ENCODE measurements around the gene CEP120. TPM values are rescaled to one million over a fixed set of nuclear protein-coding genes. Genes with fewer than 3 reads are reported as not detected.

CEP120 gene
- total and polyA plus RNA-seq, 2 experiments from 2014 or later, result 7.5 to 16.4 TPM

GRCh38 chr5:123387313-123387712 lies 35.9 kb downstream of the CEP120 start:
- H3K4me1 ChIP-seq (ENCODE audit: insufficient read depth), result no peaks in the 10 kb centered on the region
- peaks cover 38% of the 10 kb centered on the region for H3K36me3 ChIP-seq (ENCODE audit: low read depth)
- H3K79me2 ChIP-seq (ENCODE audit: insufficient read depth), result no peaks in the 10 kb centered on the region
- in situ Hi-C loops (cut with MboI), result no loop called here
- H3F3A ChIP-seq (ENCODE audit: insufficient read depth), result no peaks in the 10 kb centered on the region
- H3K27me3 ChIP-seq (replicated peaks; ENCODE audit: insufficient read depth), result no peaks in the 10 kb centered on the region
- no peaks in the 10 kb centered on the region for H3K9me3 ChIP-seq (ENCODE audit: low read depth)
- DNase-seq, result no peak
- 95 to 99% methylated on average over 3 of the region's 3 CpGs for WGBS, 2 experiments (ENCODE audit: low coverage in 1 of 2, low lambda C conversion rate in 2 of 2, missing lambda C conversion rate in 2 of 2)
- no peak for TF ChIP-seq EZH2 (IDR thresholded peaks at IDR 0.05; ENCODE audit: insufficient read depth, poor library complexity, severe bottlenecking)
- no peak for TF ChIP-seq EZH2phosphoT487 (IDR thresholded peaks at IDR 0.05; ENCODE audit: insufficient read depth, low read depth)
- no peak overlapping the region for H3K27ac ChIP-seq
- no peak overlapping the region for H3K9ac ChIP-seq
- no peak overlapping the region for H2AFZ ChIP-seq
- H3K4me2 ChIP-seq (ENCODE audit: unreplicated experiment), result no peak overlapping the region
- H3K4me3 ChIP-seq, result no peak overlapping the region
- H3K9me2 ChIP-seq (ENCODE audit: insufficient read depth), result no peaks in the 10 kb centered on the region
- H4K20me1 ChIP-seq (ENCODE audit: insufficient read depth), result no peaks in the 10 kb centered on the region

GRCh38 chr5:123382252-123382651 lies 41.0 kb downstream of the CEP120 start:
- H3K27ac ChIP-seq, result no peak overlapping the region
- H2AFZ ChIP-seq, result no peak overlapping the region
- WGBS, 2 experiments (ENCODE audit: low coverage in 1 of 2, low lambda C conversion rate in 2 of 2, missing lambda C conversion rate in 2 of 2), result 89 to 100% methylated on average over 1 of the region's 1 CpG
- no peaks in the 10 kb centered on the region for H3K9me3 ChIP-seq (ENCODE audit: low read depth)
- H3K27me3 ChIP-seq (replicated peaks; ENCODE audit: insufficient read depth), result no peaks in the 10 kb centered on the region
- no peaks in the 10 kb centered on the region for H3F3A ChIP-seq (ENCODE audit: insufficient read depth)
- H3K4me3 ChIP-seq, result no peak overlapping the region
- H3K9ac ChIP-seq, result no peak overlapping the region
- no peaks in the 10 kb centered on the region for H4K20me1 ChIP-seq (ENCODE audit: insufficient read depth)
- TF ChIP-seq EZH2phosphoT487 (IDR thresholded peaks at IDR 0.05; ENCODE audit: insufficient read depth, low read depth), result no peak
- TF ChIP-seq EZH2 (IDR thresholded peaks at IDR 0.05; ENCODE audit: insufficient read depth, poor library complexity, severe bottlenecking), result no peak
- in situ Hi-C loops (cut with MboI), result no loop called here
- no peaks in the 10 kb centered on the region for H3K4me1 ChIP-seq (ENCODE audit: insufficient read depth)
- no peaks in the 10 kb centered on the region for H3K9me2 ChIP-seq (ENCODE audit: insufficient read depth)
- H3K79me2 ChIP-seq (ENCODE audit: insufficient read depth), result no peaks in the 10 kb centered on the region
- no peak for DNase-seq
- H3K36me3 ChIP-seq (ENCODE audit: low read depth), result peaks cover 45% of the 10 kb centered on the region
- no peak overlapping the region for H3K4me2 ChIP-seq (ENCODE audit: unreplicated experiment)

- TF ChIP-seq EZH2 (IDR thresholded peaks at IDR 0.05; ENCODE audit: insufficient read depth, poor library complexity, severe bottlenecking), result no peak
- Histone ChIP-seq H3K27me3 (replicated peaks; ENCODE audit: insufficient read depth) (no peaks in the 10 kb centered on the region), H3K9me2 (ENCODE audit: insufficient read depth) (no peaks in the 10 kb centered on the region), H3K4me2 (ENCODE audit: unreplicated experiment) (no peak overlapping the region), H3K4me1 (ENCODE audit: insufficient read depth) (no peaks in the 10 kb centered on the region), H3K36me3 (ENCODE audit: low read depth) (peaks cover 13% of the 10 kb centered on the region), H3K9me3 (ENCODE audit: low read depth) (no peaks in the 10 kb centered on the region), H3K79me2 (ENCODE audit: insufficient read depth) (no peaks in the 10 kb centered on the region), H3K4me3 (no peak overlapping the region), H2AFZ (no peak overlapping the region), H3K9ac (no peak overlapping the region), H3F3A (ENCODE audit: insufficient read depth) (no peaks in the 10 kb centered on the region), H3K27ac (no peak overlapping the region), H4K20me1 (ENCODE audit: insufficient read depth) (no peaks in the 10 kb centered on the region)
- 90 to 91% methylated on average over 4 of the region's 4 CpGs for WGBS, 2 experiments (ENCODE audit: low coverage in 1 of 2, low lambda C conversion rate in 2 of 2, missing lambda C conversion rate in 2 of 2)
- in situ Hi-C loops (cut with MboI), result no loop called here
- peak; percentile 49 for DNase-seq
These were observed 51.5 kb downstream of the CEP120 start for GRCh38 chr5:123371575-123372179.

- peaks cover 10% of the 10 kb centered on the region for H3K36me3 ChIP-seq (ENCODE audit: low read depth)
- no peak overlapping the region for H2AFZ ChIP-seq
- H3K4me3 ChIP-seq, result no peak overlapping the region
- H4K20me1 ChIP-seq (ENCODE audit: insufficient read depth), result no peaks in the 10 kb centered on the region
- no peak for TF ChIP-seq EZH2 (IDR thresholded peaks at IDR 0.05; ENCODE audit: insufficient read depth, poor library complexity, severe bottlenecking)
- no peak for TF ChIP-seq EZH2phosphoT487 (IDR thresholded peaks at IDR 0.05; ENCODE audit: insufficient read depth, low read depth)
- H3K79me2 ChIP-seq (ENCODE audit: insufficient read depth), result no peaks in the 10 kb centered on the region
- in situ Hi-C loops (cut with MboI), result loop anchor here (10.0 kb wide), 1 partner anchor 475 kb away; no protein-coding TSS in a partner anchor
- no peaks in the 10 kb centered on the region for H3F3A ChIP-seq (ENCODE audit: insufficient read depth)
- H3K4me1 ChIP-seq (ENCODE audit: insufficient read depth), result peaks cover 9% of the 10 kb centered on the region; the same call in 1 of the 2 replicates
- no peaks in the 10 kb centered on the region for H3K9me2 ChIP-seq (ENCODE audit: insufficient read depth)
- H3K27me3 ChIP-seq (replicated peaks; ENCODE audit: insufficient read depth), result no peaks in the 10 kb centered on the region
- H3K9ac ChIP-seq, result no peak overlapping the region
- no peak overlapping the region for H3K27ac ChIP-seq
- H3K4me2 ChIP-seq (ENCODE audit: unreplicated experiment), result no peak overlapping the region
- H3K9me3 ChIP-seq (ENCODE audit: low read depth), result no peaks in the 10 kb centered on the region
- 51 to 74% methylated on average over 1 of the region's 1 CpG for WGBS, 2 experiments (ENCODE audit: low coverage in 1 of 2, low lambda C conversion rate in 2 of 2, missing lambda C conversion rate in 2 of 2)
- DNase-seq, result no peak
These were observed 53.7 kb downstream of the CEP120 start for GRCh38 chr5:123369371-123369968.
